Stimulated activated CD4-positive, alpha-beta T cell treated with anti-CD3 and anti-CD28 coated beads, Interleukin-1b, Interleukin-23, amount 100 ng/mL, for 48 hours (primary cell): ENCODE data around the gene ADSS2.
"Not testable (repeated sequence)": the region's sequence is repeated elsewhere in the genome, so short reads cannot be mapped to it uniquely, and the experiment has no call there.

Experiments
- DNase-seq: peaks from one replicate; pipeline ENCODE4 v3.0.0-alpha.2; 2020

The ADSS2 gene

DNA sequence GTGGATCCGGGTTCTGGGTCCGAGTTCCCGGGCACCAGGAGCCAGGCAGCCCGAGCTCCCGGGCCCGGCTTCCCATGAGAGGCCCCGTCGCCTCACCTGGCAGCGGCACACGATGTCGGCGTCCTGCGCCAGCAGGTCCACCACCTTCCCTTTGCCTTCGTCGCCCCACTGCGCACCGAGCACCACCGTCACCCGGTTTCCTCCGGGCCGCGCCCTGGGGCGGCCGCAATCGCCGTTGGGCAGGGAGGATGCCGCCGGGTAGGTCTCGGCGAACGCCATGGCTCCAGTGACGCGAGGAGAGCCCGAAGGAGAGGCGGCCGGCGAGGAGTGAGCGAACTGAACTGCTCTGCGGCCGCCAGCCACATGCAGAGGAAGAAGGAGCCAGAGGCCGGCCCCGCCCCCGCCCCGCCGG is at the start of gene ADSS2:
Gene ADSS2 (minus strand): TSS at position 371 of the 412 bp plus-strand sequence. CDS start 92 bp downstream, at position 279.
- DNase-seq = no peak

DNA sequence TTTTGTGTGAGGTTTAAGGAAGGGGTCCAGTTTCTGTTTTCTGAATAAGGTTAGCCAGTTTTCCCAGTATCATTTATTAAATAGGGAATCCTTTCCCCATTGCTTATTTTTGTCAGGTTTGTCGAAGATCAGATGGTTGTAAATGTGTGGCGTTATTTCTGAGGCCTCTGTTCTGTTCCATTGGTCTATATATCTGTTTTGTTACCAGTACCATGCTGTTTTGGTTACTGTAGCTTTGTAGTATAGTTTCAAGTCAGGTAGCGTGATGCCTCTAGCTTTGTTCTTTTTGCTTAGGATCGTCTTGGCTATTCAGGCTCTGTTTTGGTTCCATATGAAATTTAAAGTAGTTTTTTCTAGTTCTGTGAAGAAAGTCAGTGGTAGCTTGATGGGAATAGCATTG is 48.8 kb upstream of the ADSS2 start:
- DNase-seq = not testable (repeated sequence)

DNA sequence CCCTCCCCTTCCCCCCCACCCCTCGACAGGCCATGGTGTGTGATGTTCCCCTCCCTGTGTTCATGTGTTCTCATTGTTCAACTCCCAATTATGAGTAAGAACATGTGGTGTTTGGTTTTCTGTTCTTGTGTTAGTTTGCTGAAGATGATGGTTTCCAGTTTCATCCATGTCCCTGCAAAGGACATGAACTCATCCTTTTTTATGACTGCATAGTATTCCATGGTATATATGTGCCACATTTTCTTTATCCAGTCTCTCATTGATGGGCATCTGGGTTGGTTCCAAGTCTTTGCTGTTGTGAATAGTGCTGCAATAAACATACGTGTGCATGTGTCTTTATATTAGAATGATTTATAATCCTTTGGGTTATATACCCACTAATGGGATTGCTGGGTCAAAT is 47.8 kb upstream of the ADSS2 start:
- DNase-seq = not testable (repeated sequence)

DNA sequence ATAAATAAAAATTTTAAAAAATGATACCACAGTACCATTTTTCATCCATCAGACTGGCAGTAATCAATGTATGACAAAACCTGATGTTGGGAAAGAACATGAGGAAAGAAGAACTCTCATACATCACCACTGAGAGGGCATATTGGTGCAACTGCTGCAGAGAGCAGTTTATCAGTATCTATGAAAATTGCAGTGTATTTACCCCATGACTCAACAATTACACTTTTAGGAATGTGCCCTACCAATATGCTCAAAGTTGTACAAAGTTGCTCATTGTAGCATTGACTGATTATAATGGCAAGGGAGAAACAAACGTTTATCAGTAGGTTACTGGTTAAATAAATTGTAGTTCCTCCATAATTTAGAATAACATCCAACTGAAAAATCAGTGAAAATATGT is 46.1 kb upstream of the ADSS2 start:
- no peak for DNase-seq

DNA sequence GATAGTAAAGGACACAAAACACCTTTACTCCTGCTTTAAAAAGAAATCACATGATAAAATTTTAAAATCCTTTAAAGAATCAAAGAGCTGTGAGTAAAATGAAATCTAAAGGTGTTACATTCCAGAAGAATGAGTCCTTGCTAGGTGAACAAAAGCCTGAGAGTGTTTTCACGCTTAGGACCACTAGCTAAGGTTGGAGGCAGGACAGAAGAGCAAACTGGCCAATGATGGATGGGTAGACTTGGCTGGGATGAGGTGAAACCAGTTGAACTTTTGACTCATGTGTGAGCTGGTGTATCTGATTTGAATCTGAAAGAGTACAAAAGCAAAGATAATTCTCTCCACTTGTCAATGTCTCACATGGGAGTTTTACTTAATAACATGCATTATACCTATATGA is 44.5 kb upstream of the ADSS2 start:
- DNase-seq = no peak

DNA sequence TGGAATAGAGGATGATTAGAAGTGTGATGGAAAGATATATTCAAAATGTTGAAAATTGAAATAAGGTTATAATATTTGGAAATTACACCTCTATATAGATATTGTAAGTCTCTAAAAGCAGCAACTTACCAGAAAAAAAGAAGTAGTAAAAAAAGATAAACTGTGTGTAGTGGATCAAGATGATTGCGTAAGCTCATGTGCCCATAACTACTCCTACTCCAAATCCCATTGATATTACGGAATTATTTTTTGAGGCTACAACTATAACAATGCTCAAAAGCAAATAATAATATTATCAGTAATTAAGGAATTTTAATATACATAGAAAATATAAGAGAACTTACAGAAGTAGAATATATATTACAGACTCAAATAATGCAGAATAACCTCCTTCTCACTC is 42.9 kb upstream of the ADSS2 start:
- DNase-seq = no peak

DNA sequence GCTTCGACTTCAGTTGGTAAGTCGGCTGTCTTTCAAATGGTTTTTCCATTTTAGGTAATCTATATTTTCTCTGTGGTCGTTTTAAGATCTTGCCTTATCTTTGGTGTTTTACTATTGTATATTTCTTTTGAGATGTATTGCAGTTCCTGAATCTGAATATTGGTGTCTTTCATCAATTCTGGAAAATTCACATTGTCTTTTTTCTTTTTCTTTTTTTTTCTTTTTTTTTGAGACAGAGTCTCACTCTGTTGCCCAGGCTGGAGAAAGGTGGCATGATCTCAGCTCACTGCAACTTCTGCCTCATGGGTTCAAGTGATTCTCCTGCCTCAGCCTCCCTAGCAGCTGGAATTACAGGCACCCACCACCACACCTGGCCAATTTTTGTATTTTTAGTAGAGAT is 33.3 kb upstream of the ADSS2 start:
- DNase-seq = not testable (repeated sequence)

DNA sequence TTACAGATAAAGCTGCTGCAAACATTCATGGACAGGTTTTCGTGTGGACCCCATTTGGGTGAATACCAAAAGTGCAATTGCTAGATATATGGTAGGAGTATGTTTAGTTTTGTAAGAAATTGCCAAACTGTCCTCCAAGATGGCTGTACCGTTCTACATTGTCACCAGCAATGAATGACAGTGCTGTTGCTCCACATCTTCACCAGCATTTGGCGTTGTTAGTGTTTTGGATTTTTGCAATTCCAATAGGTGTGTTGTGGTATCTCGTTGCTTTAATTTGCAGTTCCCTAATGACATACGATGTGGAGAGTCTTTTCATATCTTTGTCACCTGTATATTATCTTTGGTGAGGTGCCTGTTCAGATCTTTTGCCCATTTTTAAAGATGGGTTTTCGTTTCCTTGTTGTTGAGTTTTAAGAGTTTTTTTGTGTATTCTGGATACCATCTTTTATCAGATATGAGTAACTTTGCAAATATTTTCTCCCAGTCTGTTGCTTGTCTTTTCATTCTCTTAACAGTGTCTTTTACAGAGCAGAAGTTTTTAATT is 21.4 kb upstream of the ADSS2 start:
- no peak for DNase-seq

DNA sequence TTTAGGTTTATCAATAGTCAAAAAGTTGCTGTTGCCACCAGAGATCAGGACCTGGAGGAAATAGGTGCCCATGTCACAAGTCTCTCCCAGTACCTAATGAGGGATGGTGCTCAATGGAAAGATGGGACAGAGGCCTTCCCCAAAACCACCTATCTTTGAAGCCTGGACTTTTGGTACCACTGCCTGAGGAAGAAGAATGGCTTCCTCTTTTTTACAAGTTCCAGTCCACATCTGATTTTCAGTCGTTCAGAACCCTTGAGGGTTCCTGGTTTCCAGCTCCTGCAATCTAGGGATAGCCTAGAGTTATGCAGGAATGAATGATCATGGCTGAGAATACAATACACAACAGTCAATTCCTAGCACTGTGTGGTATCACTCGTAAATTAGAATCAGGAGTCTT is 15.0 kb upstream of the ADSS2 start:
- DNase-seq = no peak

DNA sequence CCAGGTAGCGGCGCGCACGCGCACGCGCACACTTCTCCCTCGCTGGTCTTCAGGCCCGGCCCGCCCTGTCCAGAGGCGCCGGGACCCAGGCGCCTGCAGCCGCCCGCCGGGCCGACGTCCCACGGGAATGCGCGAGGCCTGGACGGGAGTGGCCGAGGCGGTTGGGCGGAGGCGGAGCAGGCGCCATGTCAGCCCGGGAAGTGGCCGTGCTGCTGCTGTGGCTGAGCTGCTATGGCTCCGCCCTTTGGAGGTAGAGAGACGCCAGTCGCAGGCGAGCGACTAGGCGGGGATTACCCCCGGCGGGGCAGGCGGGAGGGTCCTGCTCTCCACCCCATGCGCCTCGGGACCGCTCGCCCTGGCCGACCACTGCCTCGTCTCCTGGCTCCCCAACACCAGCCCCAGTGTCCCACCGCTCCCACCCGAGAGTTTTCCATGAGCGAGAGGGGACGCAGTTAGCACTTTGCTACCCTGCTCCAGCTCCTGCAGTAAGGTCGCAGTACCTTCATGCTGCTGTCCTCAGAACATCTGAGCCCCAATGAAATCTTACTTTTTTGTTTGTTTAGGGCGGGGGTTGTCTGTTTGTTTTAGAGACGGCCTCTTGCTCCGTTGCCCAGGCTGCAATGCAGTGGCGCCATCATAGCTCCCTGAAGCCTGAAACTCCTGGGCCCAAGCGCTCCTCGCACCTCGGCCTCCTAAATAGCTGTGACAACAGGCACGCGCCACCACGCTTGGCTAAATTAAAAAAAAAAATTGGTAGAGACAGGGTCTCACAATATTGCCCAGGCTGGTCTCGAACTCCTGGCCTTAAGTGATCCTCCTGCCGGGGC is 9.7 kb upstream of the ADSS2 start, which contains the start of gene CATSPERE:
Gene CATSPERE (plus strand): TSS at position 29 of the 827 bp plus-strand sequence. CDS start 157 bp downstream, at position 186.
- peak; percentile 76 for DNase-seq

DNA sequence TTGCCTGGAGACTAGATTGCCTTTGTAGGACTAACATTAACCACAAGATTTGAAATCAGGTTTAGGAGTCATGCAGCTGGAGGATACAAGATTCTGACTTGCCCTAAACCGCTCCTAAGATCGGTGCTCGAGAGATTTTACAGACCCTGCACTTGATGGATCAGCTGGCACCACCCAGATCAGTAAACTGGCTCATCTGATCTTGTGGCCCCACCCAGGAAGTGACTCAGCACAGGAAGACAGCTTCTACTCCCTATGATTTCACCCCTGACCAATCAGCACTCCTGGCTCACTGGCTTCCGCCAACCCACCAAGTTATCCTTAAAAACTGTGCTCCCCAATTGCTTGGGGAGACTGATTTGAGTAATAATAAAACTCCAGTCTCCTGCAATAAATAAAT is 8.5 kb upstream of the ADSS2 start:
- peak; percentile 26 for DNase-seq

DNA sequence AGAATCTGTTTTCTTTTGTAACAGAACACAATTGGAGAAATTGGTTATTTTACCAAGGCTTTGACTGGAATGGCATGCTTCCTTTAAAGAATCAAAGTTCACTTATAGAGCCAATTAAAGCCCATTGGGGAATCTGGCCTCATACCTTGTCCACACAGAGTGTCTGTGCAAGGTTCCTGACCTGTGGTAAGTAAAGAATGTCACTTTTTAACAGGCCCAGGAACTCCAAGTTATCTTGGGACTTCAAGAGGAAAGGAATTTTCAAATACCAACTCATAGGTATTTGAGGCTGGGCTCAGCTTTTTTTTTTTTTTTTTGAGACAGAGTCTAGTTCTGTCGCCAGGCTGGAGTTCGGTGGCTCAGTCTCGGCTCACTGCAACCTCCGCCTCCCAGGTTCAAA is 7.1 kb upstream of the ADSS2 start:
- no peak for DNase-seq

DNA sequence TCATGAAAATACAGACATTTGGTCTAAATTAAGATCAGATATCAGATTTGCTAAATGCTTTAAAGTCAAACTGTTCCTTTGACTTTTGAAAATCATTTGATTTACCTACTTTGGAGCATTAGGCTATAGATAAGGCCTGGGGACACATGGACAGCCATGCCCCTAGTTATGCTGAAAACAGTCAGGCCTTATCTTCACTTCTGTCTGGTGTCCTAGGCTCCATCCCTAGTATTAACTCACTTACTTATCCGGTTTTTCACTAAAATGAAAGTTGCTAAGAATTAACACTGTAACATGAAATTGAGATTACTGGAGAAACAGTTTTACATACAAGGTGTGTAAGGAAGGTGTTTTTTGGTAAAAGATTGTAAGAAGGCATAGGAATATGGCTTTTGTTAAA is 4.9 kb upstream of the ADSS2 start:
- DNase-seq = no peak

DNA sequence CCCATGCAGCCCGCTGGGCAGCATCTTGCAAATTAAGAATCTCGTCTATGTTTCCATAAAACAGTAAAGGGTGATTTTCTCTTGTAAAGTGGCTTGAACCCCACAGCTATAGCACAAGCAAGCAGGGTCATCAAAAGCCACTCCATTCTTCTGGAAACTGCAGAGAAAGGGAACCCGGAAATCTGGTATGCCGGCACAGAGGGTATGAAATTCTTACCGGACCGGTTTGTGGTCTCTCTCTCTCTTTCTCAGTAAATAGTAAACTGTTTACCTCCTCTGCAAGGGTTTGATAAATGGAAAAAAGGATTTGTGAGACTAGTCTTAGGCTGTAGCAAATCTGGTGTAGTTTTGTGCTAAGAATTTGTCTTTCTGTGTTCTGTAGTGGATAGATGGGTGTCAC is 2.7 kb upstream of the ADSS2 start:
- no peak for DNase-seq

DNA sequence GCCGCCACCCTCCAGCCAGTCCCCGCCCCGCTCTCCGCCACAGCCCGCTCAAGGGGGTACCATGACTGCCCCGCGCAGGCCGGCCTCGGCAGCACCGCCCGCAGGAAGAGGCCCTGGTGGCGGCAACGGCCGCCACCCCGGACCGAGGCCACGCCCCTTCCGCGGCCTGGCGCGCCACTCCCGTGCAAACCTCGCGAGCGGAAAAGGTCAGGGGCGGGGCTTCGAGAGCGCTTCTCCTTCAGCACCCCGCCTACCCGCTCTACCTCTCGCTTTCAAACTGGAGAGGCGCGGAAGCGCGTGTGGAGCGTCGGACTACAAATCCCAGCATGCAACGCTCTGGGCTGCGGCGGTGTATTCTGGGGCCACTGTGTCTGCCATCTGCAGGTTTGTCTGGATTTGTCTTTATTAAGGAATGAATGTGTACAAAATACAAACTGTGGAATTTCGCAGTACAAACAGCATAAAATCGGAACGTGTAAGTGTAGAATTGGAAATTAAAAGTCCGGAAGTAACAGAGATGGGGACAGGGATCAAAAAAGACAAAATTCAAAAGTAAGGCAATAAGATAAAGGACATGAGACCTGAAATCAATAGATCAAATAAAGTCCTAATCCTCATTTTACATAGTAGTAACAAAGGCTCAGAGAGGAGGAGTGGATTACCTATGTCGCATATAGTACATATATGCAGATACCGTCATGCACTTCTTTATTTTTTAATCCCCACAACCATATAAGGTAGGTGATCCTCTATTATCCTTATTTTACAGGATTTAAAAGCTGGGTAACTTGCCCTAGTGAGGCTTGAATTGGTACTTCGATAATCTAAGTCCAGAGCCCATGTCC is 464 bp upstream of the ADSS2 start:
- peak; percentile 99 for DNase-seq

DNA sequence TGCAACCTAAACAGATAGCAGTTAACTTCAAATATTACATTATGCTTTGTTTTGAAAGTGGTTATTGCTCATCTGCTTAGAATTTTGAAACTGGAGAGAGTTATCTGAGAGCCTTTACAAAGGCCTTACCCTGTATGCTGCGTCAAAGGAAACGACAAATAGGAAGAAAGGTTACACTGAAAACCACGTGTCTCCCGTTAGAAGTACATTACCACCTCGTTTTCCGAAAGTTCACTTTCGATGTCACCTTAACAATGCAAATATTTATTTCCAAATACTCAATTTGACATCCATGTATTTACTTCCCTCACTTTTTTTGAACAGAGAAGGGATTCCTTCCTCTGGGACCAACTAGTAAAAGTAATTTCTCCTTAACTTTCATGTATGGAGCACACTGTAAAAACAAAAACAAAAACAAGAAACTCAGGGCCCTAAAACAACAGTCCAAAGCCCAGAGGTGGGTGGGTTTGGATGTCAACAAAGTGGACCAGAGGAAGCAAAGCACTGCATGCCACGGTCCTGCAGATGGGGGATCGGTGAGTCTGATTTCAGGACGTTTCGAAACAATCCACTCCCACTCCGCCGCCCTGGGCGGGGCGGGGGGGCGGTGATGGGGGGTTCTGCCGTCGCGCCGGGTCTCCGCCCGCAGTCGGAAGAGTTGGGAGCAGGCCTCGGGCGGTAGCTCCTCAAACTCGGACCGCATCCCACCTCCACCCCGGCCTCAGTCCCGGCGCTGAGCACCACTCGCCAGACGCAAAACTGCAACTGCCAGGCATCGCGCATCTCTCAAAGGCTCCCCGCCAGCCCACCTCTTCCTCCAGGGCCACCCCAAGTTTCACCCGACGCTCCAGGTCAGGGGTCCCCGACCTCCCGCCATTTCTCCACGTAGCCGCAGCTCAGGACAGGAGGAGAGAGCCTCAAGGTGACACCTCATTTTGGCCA is 841 bp downstream of the ADSS2 start:
- peak; percentile 53 for DNase-seq

DNA sequence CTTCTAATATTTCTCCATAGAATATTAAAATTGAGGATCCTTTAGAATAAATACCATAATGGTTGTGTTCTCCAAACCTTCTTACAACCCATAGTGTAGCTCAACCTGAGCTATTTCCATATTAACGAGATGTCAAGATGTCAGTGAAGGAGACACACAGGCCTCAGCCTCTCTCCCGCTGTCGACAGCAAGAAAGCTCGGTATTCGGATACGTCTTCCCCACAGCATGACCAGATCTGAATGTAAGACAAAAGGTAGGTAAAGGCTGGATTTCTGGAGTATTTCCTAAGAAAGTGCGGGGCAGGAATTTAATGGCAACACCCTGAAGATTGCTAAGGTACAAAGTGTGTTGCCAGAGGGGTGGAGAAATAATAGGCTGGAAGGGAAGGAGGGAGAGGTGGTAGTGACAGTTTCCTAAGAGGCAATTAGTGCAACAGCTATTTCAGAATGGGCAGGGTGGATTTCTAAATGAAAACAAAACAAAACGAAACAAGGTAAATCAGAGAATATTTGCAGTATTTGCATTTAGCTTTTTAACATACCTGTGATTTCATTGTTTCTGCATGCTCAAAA is 1.7 kb downstream of the ADSS2 start:
- no peak for DNase-seq

DNA sequence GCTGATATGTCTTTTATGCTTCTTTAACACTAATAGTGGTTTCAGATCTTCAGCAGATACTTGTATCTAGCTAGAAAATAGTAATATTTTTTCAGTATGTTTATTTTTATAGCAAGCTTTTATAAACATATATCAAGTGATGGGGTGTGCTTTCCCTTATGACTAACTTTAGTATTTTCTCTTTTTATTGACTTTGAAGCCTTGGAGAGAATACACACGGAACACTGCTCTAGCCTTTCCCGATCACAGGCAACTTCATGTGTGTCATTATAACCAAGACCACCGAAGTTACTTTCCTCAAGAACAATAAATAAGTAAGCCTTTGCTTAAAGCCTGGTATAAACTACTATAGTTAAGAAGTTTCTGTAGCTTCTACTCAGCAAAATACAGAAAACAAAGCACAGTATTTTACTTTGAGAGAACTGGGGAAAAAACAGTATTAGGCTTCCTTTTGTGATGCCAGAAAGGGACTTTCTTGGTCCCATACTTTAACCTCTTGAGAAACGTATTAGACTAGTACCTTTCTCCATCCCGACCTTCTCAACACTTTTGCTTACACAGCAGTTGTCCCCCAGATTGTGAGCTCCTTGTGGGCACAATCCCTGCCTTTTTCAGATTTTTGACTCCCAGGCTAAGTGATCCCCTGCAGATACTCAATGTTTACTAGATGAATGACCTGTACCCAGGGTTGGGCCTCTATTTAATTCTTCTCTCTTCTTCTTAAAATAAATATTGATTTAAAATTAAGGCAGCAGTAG is 3.3 kb downstream of the ADSS2 start:
- no peak for DNase-seq

DNA sequence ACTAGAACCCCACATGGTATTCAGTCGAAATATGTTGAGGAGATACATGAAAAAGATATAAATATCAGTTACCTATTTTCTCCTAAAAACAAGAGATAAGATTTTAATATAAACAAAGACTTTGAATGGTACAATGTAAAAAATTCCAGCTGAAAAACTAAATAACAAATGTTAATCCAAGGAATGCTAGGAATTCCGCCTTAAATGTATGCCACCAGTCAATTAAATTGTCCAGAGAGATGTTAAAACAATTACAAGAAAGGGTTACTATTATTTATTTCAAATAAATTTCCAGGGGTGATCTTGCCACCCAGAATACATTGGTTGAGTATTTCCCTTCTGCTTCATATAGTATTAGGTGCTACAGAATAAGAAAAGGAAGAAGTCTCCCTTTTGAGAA is 4.2 kb downstream of the ADSS2 start:
- no peak for DNase-seq

DNA sequence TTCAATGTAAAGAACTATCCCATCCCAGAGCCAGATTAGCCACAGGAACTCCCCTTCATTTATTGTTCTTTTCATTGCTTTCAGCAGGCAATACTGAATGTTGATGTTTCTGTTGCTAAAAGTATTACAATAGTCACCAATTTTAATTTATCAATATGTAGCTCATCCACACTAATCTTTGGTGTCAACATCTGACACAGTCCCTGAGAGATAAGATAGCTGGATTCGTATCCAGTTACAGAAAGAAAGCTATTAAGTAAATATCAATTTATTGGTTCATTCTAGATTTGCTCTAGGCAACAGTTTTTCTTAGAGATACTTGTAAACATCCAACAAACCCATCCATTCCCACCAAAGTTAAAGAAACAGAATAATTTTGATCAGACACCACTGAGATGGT is 4.7 kb downstream of the ADSS2 start:
- DNase-seq = no peak
